Activated CD4-positive, alpha-beta T cell treated with anti-CD3 and anti-CD28 coated beads, Interleukin-2, Interleukin-6, amounts not matched to agents 100 ng/mL and 50 ng/mL, durations not matched to agents 16 hours and 8 hours (primary cell): Measurements from ENCODE around the gene REV3L.
"Not testable (repeated sequence)": the region's sequence is repeated elsewhere in the genome, so short reads cannot be mapped to it uniquely, and the experiment has no call there.

ENCODE experiments used
- DNase-seq: peaks from one replicate; pipeline ENCODE4 v3.0.0-alpha.2; 2020

REV3L gene, protein sequence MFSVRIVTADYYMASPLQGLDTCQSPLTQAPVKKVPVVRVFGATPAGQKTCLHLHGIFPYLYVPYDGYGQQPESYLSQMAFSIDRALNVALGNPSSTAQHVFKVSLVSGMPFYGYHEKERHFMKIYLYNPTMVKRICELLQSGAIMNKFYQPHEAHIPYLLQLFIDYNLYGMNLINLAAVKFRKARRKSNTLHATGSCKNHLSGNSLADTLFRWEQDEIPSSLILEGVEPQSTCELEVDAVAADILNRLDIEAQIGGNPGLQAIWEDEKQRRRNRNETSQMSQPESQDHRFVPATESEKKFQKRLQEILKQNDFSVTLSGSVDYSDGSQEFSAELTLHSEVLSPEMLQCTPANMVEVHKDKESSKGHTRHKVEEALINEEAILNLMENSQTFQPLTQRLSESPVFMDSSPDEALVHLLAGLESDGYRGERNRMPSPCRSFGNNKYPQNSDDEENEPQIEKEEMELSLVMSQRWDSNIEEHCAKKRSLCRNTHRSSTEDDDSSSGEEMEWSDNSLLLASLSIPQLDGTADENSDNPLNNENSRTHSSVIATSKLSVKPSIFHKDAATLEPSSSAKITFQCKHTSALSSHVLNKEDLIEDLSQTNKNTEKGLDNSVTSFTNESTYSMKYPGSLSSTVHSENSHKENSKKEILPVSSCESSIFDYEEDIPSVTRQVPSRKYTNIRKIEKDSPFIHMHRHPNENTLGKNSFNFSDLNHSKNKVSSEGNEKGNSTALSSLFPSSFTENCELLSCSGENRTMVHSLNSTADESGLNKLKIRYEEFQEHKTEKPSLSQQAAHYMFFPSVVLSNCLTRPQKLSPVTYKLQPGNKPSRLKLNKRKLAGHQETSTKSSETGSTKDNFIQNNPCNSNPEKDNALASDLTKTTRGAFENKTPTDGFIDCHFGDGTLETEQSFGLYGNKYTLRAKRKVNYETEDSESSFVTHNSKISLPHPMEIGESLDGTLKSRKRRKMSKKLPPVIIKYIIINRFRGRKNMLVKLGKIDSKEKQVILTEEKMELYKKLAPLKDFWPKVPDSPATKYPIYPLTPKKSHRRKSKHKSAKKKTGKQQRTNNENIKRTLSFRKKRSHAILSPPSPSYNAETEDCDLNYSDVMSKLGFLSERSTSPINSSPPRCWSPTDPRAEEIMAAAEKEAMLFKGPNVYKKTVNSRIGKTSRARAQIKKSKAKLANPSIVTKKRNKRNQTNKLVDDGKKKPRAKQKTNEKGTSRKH (N-terminal part only)

GRCh38 chr6:111482959-111483735 is at the start of gene REV3L:
REV3L (minus strand) TSS chr6:111483218; CDS start chr6:111482888, 330 bp downstream.
- DNase-seq: peak; percentile 92

GRCh38 chr6:111531185-111531584 is 48.2 kb upstream of the REV3L start:
- no peak for DNase-seq

DNA sequence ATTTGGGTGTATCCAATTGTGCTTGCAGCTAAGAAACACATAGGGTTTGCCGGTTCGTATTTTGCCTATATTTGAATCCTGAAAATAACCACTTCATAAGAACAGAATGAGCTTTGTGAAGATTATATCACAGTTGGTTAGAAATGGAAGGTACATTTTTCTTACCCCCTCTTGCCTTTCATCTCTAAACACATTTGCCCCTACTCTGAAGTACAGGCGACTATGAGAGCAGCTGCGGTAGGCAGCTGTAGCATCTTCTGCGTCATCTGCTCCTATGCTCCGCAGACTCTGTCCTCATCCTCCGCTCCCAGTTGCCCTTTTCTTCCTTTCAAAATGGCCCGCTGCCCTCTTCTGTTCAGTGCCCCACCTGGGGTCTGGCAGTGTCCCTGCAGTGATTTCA is 47.6 kb upstream of the REV3L start:
- no peak for DNase-seq

- DNase-seq: no peak
These were observed 47.2 kb upstream of the REV3L start for GRCh38 chr6:111530218-111530617.

GRCh38 chr6:111527367-111527766 is 44.3 kb upstream of the REV3L start:
- no peak for DNase-seq

- peak; percentile 12 for DNase-seq
These were observed 41.7 kb upstream of the REV3L start for GRCh38 chr6:111524735-111525134.

DNA sequence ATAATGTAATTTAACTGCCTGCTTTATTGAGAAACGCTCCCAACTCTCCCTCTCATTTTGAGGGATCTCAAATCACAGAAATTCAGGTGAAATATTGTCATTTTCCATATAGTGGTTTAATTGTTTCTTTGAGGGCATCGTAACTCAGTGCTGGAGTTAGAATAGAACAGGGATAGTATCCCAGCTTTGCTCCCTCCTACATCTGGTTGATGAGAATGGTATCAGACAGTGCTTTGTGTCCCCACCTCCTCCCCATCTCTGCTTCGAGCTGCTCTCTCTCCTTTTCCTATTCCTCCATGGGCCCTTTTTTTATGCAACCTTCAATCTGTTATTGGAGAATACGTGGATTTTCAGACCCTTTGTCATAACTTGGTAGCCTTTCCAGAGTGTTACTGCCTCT is 41.2 kb upstream of the REV3L start:
- DNase-seq: no peak

GRCh38 chr6:111523484-111524167 is 40.6 kb upstream of the REV3L start:
- DNase-seq: no peak

DNA sequence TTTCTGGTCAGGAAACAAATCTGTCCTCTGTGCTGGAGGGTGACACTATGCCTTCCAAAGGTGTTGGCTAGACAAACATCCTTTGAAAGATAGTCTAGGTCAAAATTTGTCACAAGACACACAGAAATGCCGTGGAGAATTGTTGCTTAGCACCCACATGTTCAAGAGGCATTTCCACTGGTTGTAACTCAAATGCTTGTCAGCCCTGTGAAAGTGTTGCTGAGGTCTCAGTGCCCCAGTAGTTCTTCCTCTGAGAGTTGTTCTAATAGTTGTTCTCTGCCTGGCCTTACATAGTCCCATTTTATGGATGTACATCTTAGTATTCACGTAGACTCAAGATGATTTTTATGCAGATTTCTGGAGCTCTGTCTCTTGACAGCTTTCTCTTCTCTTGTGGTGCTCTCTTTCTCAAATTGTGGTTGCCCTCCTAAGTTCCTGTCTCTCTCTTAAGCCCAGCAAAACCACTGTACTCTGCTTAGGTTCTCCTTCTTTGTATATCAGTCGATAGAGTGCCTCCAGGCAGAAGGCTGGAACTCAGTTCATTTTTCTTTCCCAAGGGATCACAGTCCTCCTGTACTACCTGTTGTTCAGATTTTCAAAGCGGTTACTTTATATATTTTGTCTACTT is 39.5 kb upstream of the REV3L start:
- peak; percentile 16 for DNase-seq

- no peak for DNase-seq
These were observed 38.7 kb upstream of the REV3L start for GRCh38 chr6:111521497-111522270.

GRCh38 chr6:111520524-111520923 is 37.5 kb upstream of the REV3L start:
- no peak for DNase-seq

GRCh38 chr6:111517965-111518364 is 34.9 kb upstream of the REV3L start:
- no peak for DNase-seq

- no peak for DNase-seq
These were observed 32.2 kb upstream of the REV3L start for GRCh38 chr6:111515259-111515658.

DNA sequence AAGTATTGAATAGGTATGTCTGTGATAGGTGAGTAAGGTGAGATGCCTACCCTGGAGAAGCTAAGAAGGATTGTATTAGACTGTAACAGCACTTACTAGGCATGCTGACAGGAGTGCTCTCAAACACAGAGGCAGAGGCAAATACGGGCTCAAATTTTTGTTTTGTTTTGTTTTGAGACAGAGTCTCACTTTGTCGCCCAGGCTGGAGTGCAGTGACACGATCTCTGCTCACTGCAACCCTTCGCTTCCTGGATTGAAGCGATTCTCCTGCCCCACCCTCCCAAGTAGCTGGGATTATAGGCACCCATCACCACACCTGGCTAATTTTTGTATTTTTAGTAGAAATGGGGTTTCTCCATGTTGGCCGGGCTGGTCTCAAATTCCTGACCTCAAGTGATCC is 31.5 kb upstream of the REV3L start:
- not testable (repeated sequence) for DNase-seq

DNA sequence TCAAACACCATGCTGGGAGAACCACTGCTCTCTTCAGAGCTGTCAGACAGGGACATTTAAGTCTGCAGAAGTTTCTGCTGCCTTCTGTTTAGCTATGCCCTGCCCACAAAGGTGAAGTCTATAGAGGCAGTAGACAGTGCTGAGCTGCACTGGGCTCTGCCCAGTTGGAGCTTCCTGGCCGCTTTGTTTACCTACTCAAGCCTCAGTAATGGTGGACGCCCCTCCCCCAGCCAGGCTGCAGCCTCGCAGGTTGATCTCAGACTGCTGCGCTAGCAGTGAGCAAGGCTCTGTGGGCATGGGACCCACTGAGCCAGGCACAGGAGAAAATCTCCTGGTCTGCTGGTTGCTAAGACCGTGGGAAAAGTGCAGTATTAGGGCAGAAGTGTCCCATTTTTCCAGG is 24.2 kb upstream of the REV3L start:
- DNase-seq: not testable (repeated sequence)

DNA sequence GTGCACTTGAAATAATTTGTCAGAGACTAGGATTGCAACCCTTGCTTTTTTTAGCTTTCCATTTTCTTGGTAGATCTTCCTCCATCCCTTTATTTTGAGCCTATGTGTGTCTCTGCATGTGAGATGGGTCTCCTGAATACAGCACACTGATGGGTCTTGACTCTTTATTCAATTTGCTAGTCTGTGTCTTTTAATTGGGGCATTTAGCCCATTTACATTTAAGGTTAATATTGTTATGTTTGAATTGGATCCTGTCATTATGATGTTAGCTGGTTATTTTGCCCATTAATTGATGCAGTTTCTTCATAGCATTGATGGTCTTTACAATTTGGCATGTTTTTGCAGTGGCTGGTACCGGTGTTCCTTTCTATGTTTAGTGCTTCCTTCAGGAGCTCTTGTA is 22.5 kb upstream of the REV3L start:
- DNase-seq: not testable (repeated sequence)

GRCh38 chr6:111503660-111504059 is 20.6 kb upstream of the REV3L start:
- DNase-seq: no peak

GRCh38 chr6:111503194-111503593 is 20.2 kb upstream of the REV3L start:
- no peak for DNase-seq

DNA sequence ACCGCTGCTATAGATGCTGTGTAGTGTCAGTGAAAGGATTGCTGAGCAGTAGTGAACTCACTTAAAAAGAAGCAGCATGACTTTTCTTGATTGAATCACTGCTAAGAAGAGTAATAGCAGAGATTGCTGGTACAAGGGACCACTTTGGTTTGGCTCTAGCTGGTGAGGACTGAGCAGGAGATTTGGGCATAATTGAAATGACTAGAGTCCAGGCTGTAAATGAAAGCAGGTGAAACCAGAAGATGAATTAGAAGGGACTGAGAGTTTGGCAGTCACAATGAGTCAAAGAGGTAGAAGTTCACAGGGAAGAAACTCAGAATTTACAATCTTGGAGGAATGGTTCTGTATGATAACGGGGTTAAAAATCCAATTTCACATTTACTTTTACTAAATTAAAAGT is 19.1 kb upstream of the REV3L start:
- no peak for DNase-seq

DNA sequence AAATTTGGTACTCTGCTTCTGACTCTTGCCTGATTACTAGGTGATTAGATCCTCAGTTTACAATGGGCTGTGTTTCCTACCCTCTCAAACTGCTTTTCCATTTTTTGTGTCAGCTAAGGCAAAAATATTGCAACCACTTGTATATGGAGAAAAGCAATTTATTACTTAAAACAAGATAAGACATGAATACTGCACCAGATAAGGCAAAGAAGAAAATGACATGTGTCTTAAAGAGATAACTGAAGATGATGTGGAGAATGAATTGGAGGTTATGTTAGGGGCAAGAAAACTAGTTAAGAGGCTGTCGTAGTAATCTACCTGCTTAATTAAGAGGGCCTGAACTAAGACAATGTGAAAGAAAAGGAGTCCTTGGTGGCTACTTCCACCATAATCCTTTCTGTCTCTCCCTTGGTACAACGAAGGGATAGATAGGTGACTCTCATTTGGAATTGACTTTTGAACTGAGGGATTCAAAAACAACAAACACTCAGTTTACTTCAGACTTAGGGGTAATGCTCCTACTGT is 16.3 kb upstream of the REV3L start:
- no peak for DNase-seq
